Measurements from ENCODE around the gene SCLY. TPM values are rescaled to one million over a fixed set of nuclear protein-coding genes. Genes with fewer than 3 reads are reported as not detected.

SCLY gene
- total and polyA plus RNA-seq, 7 donors: 4.6 to 10.1 (median 6.5) TPM

DNA sequence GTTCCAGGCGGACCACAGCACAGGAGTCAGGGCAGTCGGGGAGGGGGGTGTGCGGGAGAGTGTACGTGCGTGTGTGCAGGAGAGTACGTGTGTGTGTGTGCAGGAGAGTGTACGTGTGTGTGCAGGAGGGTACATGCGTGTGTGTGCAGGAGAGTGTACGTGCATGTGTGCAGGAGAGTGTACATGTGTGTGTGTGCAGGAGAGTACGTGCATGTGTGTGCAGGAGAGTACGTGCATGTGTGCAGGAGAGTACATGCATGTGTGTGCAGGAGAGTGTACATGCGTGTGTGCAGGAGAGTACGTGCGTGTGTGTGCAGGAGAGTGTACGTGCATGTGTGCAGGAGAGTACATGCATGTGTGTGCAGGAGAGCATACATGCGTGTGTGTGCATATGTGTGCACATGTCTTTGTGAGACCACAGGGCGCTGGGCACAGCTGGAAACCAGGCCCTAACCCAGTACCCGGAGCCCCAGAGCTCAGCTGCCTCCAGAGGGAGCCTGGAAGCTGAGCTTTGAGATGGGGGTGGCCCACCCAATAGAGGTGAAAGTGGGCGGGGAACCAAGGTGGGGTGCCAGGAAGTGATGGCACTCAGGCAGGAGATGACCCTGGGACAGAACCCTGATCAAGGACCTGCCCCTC lies 63.8 kb downstream of the SCLY start:
- intact Hi-C loops (cut with DNase I): no loop called here
- Histone ChIP-seq H3K36me3 (ENCODE audit: insufficient read depth in 1 of 2, low read depth in 1 of 2) (no peaks in the 10 kb centered on the region), H3K9me3 (no peaks in the 10 kb centered on the region), H3K4me1 (no peaks in the 10 kb centered on the region), H3K27me3 (ENCODE audit: insufficient read depth in 3 of 3, low read length in 2 of 3) (no peaks in the 10 kb centered on the region), H3K4me3 (no peak overlapping the region), H3K27ac (no peak overlapping the region)
- 89 to 97% (median 92%) methylated on average over 19 of the region's 19 CpGs for WGBS, 3 donors
- DNase-seq (peak in 1 of 2 donors; percentile 6), ATAC-seq (no peak)
- TF ChIP-seq, protein P1, sequence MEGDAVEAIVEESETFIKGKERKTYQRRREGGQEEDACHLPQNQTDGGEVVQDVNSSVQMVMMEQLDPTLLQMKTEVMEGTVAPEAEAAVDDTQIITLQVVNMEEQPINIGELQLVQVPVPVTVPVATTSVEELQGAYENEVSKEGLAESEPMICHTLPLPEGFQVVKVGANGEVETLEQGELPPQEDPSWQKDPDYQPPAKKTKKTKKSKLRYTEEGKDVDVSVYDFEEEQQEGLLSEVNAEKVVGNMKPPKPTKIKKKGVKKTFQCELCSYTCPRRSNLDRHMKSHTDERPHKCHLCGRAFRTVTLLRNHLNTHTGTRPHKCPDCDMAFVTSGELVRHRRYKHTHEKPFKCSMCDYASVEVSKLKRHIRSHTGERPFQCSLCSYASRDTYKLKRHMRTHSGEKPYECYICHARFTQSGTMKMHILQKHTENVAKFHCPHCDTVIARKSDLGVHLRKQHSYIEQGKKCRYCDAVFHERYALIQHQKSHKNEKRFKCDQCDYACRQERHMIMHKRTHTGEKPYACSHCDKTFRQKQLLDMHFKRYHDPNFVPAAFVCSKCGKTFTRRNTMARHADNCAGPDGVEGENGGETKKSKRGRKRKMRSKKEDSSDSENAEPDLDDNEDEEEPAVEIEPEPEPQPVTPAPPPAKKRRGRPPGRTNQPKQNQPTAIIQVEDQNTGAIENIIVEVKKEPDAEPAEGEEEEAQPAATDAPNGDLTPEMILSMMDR (IDR thresholded peaks at IDR 0.05): no peak

- no peak for ATAC-seq
- Histone ChIP-seq H3K4me3 (no peak overlapping the region), H3K9me3 (no peaks in the 10 kb centered on the region), H3K27me3 (ENCODE audit: insufficient read depth in 3 of 3, low read length in 2 of 3) (no peaks in the 10 kb centered on the region), H3K36me3 (ENCODE audit: insufficient read depth in 1 of 2, low read depth in 1 of 2) (no peaks in the 10 kb centered on the region), H3K27ac (no peak overlapping the region), H3K4me1 (no peaks in the 10 kb centered on the region)
- intact Hi-C loops (cut with DNase I): no loop called here
- DNase-seq: peak; percentile 6 to 46
- 89 to 93% (median 91%) methylated on average over 16 to 20 of the region's 20 CpGs for WGBS, 3 donors
- TF ChIP-seq, protein P1 (IDR thresholded peaks at IDR 0.05): no peak
Measured at GRCh38 chr2:238125127-238125885, 64.5 kb downstream of the SCLY start.

- no peak for ATAC-seq
- WGBS, 3 donors: 98 to 99% (median 98%) methylated on average over 2 of the region's 2 CpGs
- intact Hi-C loops (cut with DNase I): no loop called here
Measured at GRCh38 chr2:238126338-238126737, 65.5 kb downstream of the SCLY start.

DNA sequence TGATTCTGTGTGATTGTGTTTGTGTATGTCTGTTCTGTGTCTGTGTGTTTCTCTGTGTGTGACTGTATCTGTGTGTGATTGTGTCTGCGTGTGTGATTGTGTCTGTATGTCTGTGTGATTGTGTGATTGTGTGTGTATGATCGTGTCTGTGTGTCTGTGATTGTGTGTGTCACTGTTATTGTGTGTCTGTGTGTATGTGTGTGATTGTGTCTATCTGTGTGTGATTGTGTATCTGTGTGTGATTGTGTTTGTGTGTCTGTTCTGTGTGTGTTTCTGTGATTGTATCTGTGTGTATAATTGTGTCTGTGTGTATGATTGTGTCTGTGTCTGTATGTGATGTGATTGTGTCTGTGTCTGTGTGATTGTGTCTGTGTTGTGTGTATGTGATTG lies 66.0 kb downstream of the SCLY start:
- H3K9me3 ChIP-seq: no peaks in the 10 kb centered on the region
- H3K36me3 ChIP-seq (ENCODE audit: insufficient read depth in 1 of 2, low read depth in 1 of 2): no peaks in the 10 kb centered on the region
- 81 to 96% (median 93%) methylated on average over 2 of the region's 2 CpGs for WGBS, 3 donors
- TF ChIP-seq, protein P1 (IDR thresholded peaks at IDR 0.05): no peak
- no peak for DNase-seq
- ATAC-seq: no peak
- no peaks in the 10 kb centered on the region for H3K27me3 ChIP-seq (ENCODE audit: insufficient read depth in 3 of 3, low read length in 2 of 3)
- H3K4me1 ChIP-seq: no peaks in the 10 kb centered on the region
- intact Hi-C loops (cut with DNase I): no loop called here
- H3K4me3 ChIP-seq: no peak overlapping the region
- H3K27ac ChIP-seq: no peak overlapping the region

More at GRCh38 chr2:238126338-238126737, 65.5 kb downstream of the SCLY start:
- Histone ChIP-seq H3K27ac (no peak overlapping the region), H3K27me3 (ENCODE audit: insufficient read depth in 3 of 3, low read length in 2 of 3) (no peaks in the 10 kb centered on the region), H3K9me3 (no peaks in the 10 kb centered on the region), H3K36me3 (ENCODE audit: insufficient read depth in 1 of 2, low read depth in 1 of 2) (no peaks in the 10 kb centered on the region), H3K4me3 (no peak overlapping the region), H3K4me1 (no peaks in the 10 kb centered on the region)
- TF ChIP-seq, protein P1 (IDR thresholded peaks at IDR 0.05): no peak
- DNase-seq: no peak

All from psoas muscle (tissue), 8 donors.